Uterus (tissue), 4 donors: ENCODE measurements around the gene ZC3H18. TPM values are rescaled to one million over a fixed set of nuclear protein-coding genes. Genes with fewer than 3 reads are reported as not detected.

Experiments
- DNase-seq, 2 donors: peaks; one replicate each; pipeline ENCODE4 v3.0.0-alpha.2; 2019 to 2020
- H3K27ac ChIP-seq, 2 donors: fragments of 200-600 bp; sonication (generic); 1 replicate in 1 of 2; 2 replicates in 1 of 2; pipeline ENCODE4 v1.5.1; 2016 to 2018
- H3K27me3 ChIP-seq, 2 donors: fragments of 200-600 bp; sonication (generic); one replicate each; pipeline ENCODE4 v1.5.1; 2018 to 2019; ENCODE audit warnings: control low read depth in 1 of 2
- H3K36me3 ChIP-seq, 2 donors: fragments of 200-600 bp; sonication (generic); one replicate each; pipeline ENCODE4 v1.5.1; 2019; ENCODE audit warnings: control low read depth in 1 of 2
- H3K4me1 ChIP-seq, 2 donors: fragments of 200-600 bp; sonication (generic); one replicate each; pipeline ENCODE4 v1.5.1; 2018 to 2019; ENCODE audit warnings: control low read depth in 1 of 2
- H3K4me3 ChIP-seq, 2 donors: fragments of 200-600 bp; sonication (generic); 1 replicate in 1 of 2; 2 replicates in 1 of 2; pipeline ENCODE4 v1.5.1; 2018 to 2019; ENCODE audit warnings: mild to moderate bottlenecking in 1 of 2
- H3K9me3 ChIP-seq, 2 donors: fragments of 200-600 bp; sonication (generic); one replicate each; pipeline ENCODE4 v1.5.1; 2019; ENCODE audit warnings: control low read depth in 1 of 2
- CTCF ChIP-seq, 4 experiments: fragments of 200-600 bp in 2 of 4; fragments of 450-650 bp in 2 of 4; sonication (generic) in 2 of 4; IDR thresholded peaks; one replicate each; pipeline ENCODE4 v1.5.1; 2016 to 2019; ENCODE audit warnings: antibody characterized with exemption in 4 of 4, mild to moderate bottlenecking in 2 of 4, moderate library complexity in 1 of 4
- POLR2A ChIP-seq, 2 donors: fragments of 450-650 bp; IDR thresholded peaks; one replicate each; pipeline ENCODE4 v1.6.1; 2016; ENCODE audit warnings: antibody characterized with exemption in 2 of 2, mild to moderate bottlenecking in 1 of 2, moderate library complexity in 1 of 2
- intact Hi-C: fragments of 100-400 bp; cut with DNase I; formaldehyde crosslinking; loops from one replicate; pipeline ENCODE4 v1.15.1; 2023; ENCODE audit warnings: low total_unique reads
- total RNA-seq, 4 donors: library from RNA; depleted of rRNA in 3 of 4; stranded (reverse); fragments of >200 nt in 3 of 4; gene quantifications; one replicate each; pipeline versions ENCODE4 v1.1.0 to v1.2.4, GENCODE V29; 2014 to 2023
- donor health status: DM: yes; HTN: yes; CAD: no.

ZC3H18 gene
- total RNA-seq, 4 donors from 2014 or later, result 0.88 to 58.8 (median 9.5) TPM

DNA sequence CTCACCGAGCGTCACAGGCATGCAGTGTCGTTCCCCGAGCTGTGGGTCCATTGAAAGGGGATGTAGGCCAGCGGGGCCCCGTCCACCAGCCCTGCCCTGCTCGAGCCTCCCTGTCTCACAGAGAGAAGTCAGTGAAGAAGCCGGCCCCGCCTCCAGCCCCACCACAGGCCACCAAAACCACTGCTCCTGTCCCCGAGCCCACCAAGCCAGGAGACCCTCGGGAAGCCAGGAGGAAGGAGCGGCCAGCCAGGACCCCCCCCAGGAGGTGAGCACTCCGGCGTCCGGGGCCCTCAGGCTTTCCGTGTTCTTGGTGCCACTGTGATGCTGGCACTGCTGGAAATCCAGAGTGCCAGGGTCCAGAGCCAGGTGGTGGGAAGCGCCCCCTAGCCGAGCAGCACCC lies 54.3 kb downstream of the ZC3H18 start:
- Histone ChIP-seq H3K27ac (no peak overlapping the region), H3K27me3 (no peaks in the 10 kb centered on the region), H3K9me3 (no peaks in the 10 kb centered on the region), H3K4me1 (no peaks in the 10 kb centered on the region), H3K36me3 (no peaks in the 10 kb centered on the region), H3K4me3 (no peak overlapping the region)
- intact Hi-C loops, result no loop called here
- no peak for DNase-seq
- no peak for TF ChIP-seq CTCF (IDR thresholded peaks at IDR 0.05)
- no peak for TF ChIP-seq POLR2A (IDR thresholded peaks at IDR 0.05)

DNA sequence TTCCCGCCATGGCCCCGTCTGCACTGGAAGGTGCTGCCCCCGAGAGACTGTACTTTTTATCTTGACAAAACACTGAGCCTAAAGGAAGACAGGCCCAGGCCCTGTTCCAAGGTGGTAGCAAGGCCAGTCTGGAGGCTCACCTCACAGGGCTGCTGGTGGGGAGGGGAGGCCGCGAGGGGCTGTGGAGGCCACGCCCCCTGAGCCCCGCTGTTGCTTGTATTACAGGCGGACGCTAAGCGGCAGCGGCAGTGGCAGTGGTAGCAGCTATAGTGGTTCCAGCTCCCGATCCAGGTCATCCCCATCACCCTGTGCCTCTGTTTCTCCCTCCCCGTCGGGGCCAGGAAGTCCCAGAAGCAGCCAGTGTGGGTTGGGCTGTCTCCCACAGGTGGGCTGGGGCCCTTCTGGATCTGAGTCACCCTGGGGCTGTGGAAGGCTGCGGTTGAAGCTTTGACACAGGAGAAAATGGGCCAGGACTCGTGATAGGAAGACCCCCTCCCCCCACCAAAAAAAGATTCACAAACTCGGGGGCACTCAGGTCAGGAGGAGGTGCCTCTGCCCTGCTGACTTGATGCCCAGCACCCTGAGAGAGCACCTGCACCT lies 54.9 kb downstream of the ZC3H18 start:
- H3K9me3 ChIP-seq, result no peaks in the 10 kb centered on the region

DNA sequence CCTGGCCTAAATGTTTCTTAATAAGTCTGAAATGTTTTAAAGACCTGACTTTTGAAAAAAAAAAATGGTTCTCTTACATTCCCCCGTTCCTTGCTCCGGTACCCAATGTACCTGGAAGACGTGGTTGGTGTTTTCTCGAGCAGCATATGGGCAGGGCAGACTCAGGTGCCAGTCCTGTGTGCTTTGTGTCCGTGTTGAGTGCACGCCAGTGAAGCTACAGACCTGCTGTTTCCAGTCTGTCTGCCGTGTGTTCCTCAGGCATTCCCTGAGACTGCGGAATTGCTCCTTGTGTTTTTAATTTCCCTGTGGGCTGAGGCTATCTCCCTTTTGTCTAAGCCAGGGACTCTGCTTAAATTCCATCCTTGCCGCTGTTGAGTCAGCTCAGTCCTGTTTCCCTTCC lies 56.4 kb downstream of the ZC3H18 start:
- Histone ChIP-seq H3K36me3 (no peaks in the 10 kb centered on the region), H3K9me3 (no peaks in the 10 kb centered on the region), H3K27me3 (no peaks in the 10 kb centered on the region), H3K27ac (no peak overlapping the region), H3K4me1 (no peaks in the 10 kb centered on the region), H3K4me3 (no peak overlapping the region)
- TF ChIP-seq POLR2A (IDR thresholded peaks at IDR 0.05), result no peak
- TF ChIP-seq CTCF (IDR thresholded peaks at IDR 0.05), result no peak
- intact Hi-C loops, result no loop called here
- no peak for DNase-seq

More for the DNA sequence above, 54.9 kb downstream of the ZC3H18 start:
- intact Hi-C loops, result no loop called here
- H3K27ac ChIP-seq, result no peak overlapping the region
- DNase-seq, result no peak
- TF ChIP-seq CTCF (IDR thresholded peaks at IDR 0.05), result no peak
- TF ChIP-seq POLR2A (IDR thresholded peaks at IDR 0.05), result no peak
- no peaks in the 10 kb centered on the region for H3K36me3 ChIP-seq
- no peaks in the 10 kb centered on the region for H3K4me1 ChIP-seq
- H3K4me3 ChIP-seq, result no peak overlapping the region
- H3K27me3 ChIP-seq, result no peaks in the 10 kb centered on the region

- Histone ChIP-seq H3K36me3 (no peaks in the 10 kb centered on the region), H3K4me3 (no peak overlapping the region), H3K27ac (no peak overlapping the region), H3K27me3 (no peaks in the 10 kb centered on the region), H3K9me3 (no peaks in the 10 kb centered on the region), H3K4me1 (no peaks in the 10 kb centered on the region)
- no peak for DNase-seq
- intact Hi-C loops, result no loop called here
- TF ChIP-seq POLR2A (IDR thresholded peaks at IDR 0.05) (no peak), CTCF (IDR thresholded peaks at IDR 0.05) (no peak)
Measured at GRCh38 chr16:88627531-88628411, 57.6 kb downstream of the ZC3H18 start.

DNA sequence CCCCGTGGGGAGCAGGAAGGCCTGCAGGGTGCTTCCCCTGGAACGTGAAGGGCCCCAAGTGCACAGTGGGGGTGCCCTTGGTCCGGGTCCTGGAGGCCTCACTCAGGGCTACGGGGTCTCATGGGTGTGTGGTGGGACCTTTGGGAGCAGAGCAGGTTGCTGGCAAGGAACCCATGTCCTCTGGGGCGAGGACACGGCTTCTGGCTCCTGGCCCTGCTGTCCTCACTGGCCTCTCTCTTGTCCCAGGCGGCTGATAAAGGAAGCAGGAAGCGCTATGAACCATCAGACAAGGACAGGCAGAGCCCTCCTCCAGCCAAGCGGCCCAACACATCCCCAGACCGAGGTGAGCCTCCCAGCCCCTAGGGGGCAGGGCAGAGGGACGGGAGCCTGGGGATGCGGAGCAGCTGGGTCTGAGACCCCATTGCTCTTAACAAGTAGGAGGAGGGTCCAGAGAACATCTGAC lies 58.3 kb downstream of the ZC3H18 start:
- Histone ChIP-seq H3K27me3 (no peaks in the 10 kb centered on the region), H3K9me3 (no peaks in the 10 kb centered on the region), H3K36me3 (no peaks in the 10 kb centered on the region), H3K27ac (no peak overlapping the region), H3K4me3 (no peak overlapping the region), H3K4me1 (no peaks in the 10 kb centered on the region)
- no peak for DNase-seq
- intact Hi-C loops, result no loop called here
- no peak for TF ChIP-seq CTCF (IDR thresholded peaks at IDR 0.05)
- no peak for TF ChIP-seq POLR2A (IDR thresholded peaks at IDR 0.05)
